ENCODE measurements around the gene RFPL3. TPM values are rescaled to one million over a fixed set of nuclear protein-coding genes. Genes with fewer than 3 reads are reported as not detected.

RFPL3 gene
- total and polyA plus RNA-seq, 5 donors from 2014 or later = not detected

DNA sequence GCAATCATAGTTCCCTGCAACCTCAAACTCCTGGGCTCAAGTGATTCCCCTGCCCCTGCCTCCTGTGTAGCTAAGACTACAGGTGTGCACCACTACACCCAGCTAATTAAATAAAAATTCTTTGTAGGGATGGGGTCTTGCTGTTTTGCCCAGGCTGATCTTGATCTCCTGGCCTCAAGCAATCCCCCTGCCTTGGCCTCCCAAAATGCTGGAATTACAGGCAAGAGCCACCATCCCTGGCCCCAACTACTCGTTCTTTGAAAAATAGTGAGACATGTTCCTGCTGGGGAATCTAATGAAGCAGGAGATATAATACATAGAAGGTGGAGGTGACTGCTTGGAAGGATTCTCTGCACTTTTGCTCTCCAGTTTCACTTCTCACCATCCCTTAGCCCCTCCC lies 40.1 kb upstream of the RFPL3 start:
- DNase-seq (no peak), ATAC-seq (ENCODE audit: low read depth in 2 of 2) (no peak)
- H3K4me3 Mint-ChIP-seq = no peak overlapping the region
- no peaks in the 10 kb centered on the region for H3K36me3 Mint-ChIP-seq
- Histone ChIP-seq H3K36me3 (ENCODE audit: control insufficient read depth, insufficient read depth, low read length) (no peaks in the 10 kb centered on the region), H3K4me1 (ENCODE audit: control insufficient read depth, insufficient read depth, low read length, poor library complexity, severe bottlenecking) (no peaks in the 10 kb centered on the region), H3K4me3 (ENCODE audit: low read depth, low read length) (no peak overlapping the region), H3K9me3 (ENCODE audit: control insufficient read depth in 2 of 2, low read length in 2 of 2) (no peaks in the 10 kb centered on the region), H3K27ac (ENCODE audit: insufficient read depth, low read length, poor library complexity, severe bottlenecking) (no peak overlapping the region), H3K27me3 (ENCODE audit: control insufficient read depth, insufficient read depth, low read length) (no peaks in the 10 kb centered on the region)
- H3K4me1 Mint-ChIP-seq = no peaks in the 10 kb centered on the region
- H3K9me3 Mint-ChIP-seq = peaks cover 0 to 4% (median 0%) of the 10 kb centered on the region in 7 donors
- peaks cover 30% of the 10 kb centered on the region for H3K27me3 Mint-ChIP-seq
- no peak overlapping the region for H3K27ac Mint-ChIP-seq

DNA sequence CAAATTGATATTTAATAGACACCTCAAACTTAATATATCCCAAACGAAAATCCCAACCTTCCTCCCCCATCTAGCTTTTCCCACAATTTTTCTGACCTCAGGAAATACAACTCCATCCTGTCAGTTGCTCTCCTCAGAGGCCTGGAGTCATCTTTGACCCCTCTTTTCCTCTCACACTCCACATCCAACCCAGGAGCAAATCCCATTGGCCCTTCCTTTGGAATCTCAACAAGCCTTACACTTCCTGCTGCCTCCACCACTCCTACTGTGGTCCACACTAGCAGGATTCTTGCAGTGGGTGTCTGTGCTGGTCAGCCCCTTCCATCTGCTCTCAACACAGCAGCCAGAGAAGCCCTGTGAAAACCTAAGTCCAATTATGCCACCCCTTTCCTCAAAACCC lies 39.3 kb upstream of the RFPL3 start:
- Histone ChIP-seq H3K4me1 (ENCODE audit: control insufficient read depth, insufficient read depth, low read length, poor library complexity, severe bottlenecking) (no peaks in the 10 kb centered on the region), H3K36me3 (ENCODE audit: control insufficient read depth, insufficient read depth, low read length) (no peaks in the 10 kb centered on the region), H3K27me3 (ENCODE audit: control insufficient read depth, insufficient read depth, low read length) (no peaks in the 10 kb centered on the region), H3K9me3 (ENCODE audit: control insufficient read depth in 2 of 2, low read length in 2 of 2) (no peaks in the 10 kb centered on the region), H3K27ac (ENCODE audit: insufficient read depth, low read length, poor library complexity, severe bottlenecking) (no peak overlapping the region), H3K4me3 (ENCODE audit: low read depth, low read length) (no peak overlapping the region)
- H3K36me3 Mint-ChIP-seq = no peaks in the 10 kb centered on the region
- H3K4me1 Mint-ChIP-seq = no peaks in the 10 kb centered on the region
- DNase-seq = no peak
- H3K4me3 Mint-ChIP-seq = no peak overlapping the region
- peaks cover 30% of the 10 kb centered on the region for H3K27me3 Mint-ChIP-seq
- ATAC-seq (ENCODE audit: low read depth in 2 of 2) = no peak
- peak overlapping the region in 1 of 3 donors; percentile 17 for H3K27ac Mint-ChIP-seq
- H3K9me3 Mint-ChIP-seq = peaks cover 0 to 4% (median 0%) of the 10 kb centered on the region in 7 donors

DNA sequence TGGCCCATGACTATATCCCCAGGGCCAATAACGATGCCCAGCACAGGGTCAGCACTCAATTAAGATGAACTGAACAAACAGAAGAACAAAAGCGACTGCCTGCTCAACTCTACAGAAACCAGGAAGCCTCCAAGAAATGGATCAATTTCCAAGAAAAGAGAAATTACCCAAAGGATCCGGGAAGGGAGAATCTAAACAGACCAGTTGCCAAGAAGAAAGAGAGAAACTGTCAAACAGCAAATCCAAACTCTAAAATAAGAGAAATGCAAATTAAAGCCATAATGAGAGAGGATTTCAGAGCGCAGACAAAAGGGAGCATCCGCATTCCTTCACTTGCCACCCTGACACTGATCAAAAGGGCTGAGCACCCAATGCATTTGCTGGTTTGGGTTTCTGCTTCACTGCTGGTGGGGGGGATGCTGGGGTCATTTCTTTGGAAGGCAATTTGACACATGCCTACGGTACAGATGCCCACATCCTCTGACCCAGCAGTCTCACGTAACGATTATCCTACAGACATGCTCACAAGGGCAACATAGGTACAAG lies 37.7 kb upstream of the RFPL3 start:
- H3K9me3 Mint-ChIP-seq = peaks cover 0 to 4% (median 0%) of the 10 kb centered on the region in 7 donors
- Histone ChIP-seq H3K27me3 (ENCODE audit: control insufficient read depth, insufficient read depth, low read length) (no peaks in the 10 kb centered on the region), H3K4me3 (ENCODE audit: low read depth, low read length) (no peak overlapping the region), H3K4me1 (ENCODE audit: control insufficient read depth, insufficient read depth, low read length, poor library complexity, severe bottlenecking) (no peaks in the 10 kb centered on the region), H3K36me3 (ENCODE audit: control insufficient read depth, insufficient read depth, low read length) (no peaks in the 10 kb centered on the region), H3K9me3 (ENCODE audit: control insufficient read depth in 2 of 2, low read length in 2 of 2) (no peaks in the 10 kb centered on the region), H3K27ac (ENCODE audit: insufficient read depth, low read length, poor library complexity, severe bottlenecking) (no peak overlapping the region)
- peaks cover 24% of the 10 kb centered on the region for H3K27me3 Mint-ChIP-seq
- no peaks in the 10 kb centered on the region for H3K4me1 Mint-ChIP-seq
- H3K36me3 Mint-ChIP-seq = no peaks in the 10 kb centered on the region
- DNase-seq (no peak), ATAC-seq (ENCODE audit: low read depth in 2 of 2) (no peak)
- no peak overlapping the region for H3K27ac Mint-ChIP-seq
- H3K4me3 Mint-ChIP-seq = no peak overlapping the region

- ATAC-seq (ENCODE audit: low read depth in 2 of 2) (no peak), DNase-seq (no peak)
- Mint-ChIP-seq H3K27ac (no peak overlapping the region), H3K27me3 (peaks cover 14% of the 10 kb centered on the region), H3K4me3 (no peak overlapping the region), H3K36me3 (no peaks in the 10 kb centered on the region), H3K4me1 (no peaks in the 10 kb centered on the region), H3K9me3 (peaks cover 0 to 4% (median 0%) of the 10 kb centered on the region in 7 donors)
- no peak overlapping the region for H3K27ac ChIP-seq (ENCODE audit: insufficient read depth, low read length, poor library complexity, severe bottlenecking)
- H3K9me3 ChIP-seq (ENCODE audit: control insufficient read depth in 2 of 2, low read length in 2 of 2) = no peaks in the 10 kb centered on the region
- no peaks in the 10 kb centered on the region for H3K27me3 ChIP-seq (ENCODE audit: control insufficient read depth, insufficient read depth, low read length)
- no peaks in the 10 kb centered on the region for H3K36me3 ChIP-seq (ENCODE audit: control insufficient read depth, insufficient read depth, low read length)
- H3K4me1 ChIP-seq (ENCODE audit: control insufficient read depth, insufficient read depth, low read length, poor library complexity, severe bottlenecking) = no peaks in the 10 kb centered on the region
- H3K4me3 ChIP-seq (ENCODE audit: low read depth, low read length) = no peak overlapping the region
These were observed 34.7 kb upstream of the RFPL3 start for GRCh38 chr22:32322986-32323385.

DNA sequence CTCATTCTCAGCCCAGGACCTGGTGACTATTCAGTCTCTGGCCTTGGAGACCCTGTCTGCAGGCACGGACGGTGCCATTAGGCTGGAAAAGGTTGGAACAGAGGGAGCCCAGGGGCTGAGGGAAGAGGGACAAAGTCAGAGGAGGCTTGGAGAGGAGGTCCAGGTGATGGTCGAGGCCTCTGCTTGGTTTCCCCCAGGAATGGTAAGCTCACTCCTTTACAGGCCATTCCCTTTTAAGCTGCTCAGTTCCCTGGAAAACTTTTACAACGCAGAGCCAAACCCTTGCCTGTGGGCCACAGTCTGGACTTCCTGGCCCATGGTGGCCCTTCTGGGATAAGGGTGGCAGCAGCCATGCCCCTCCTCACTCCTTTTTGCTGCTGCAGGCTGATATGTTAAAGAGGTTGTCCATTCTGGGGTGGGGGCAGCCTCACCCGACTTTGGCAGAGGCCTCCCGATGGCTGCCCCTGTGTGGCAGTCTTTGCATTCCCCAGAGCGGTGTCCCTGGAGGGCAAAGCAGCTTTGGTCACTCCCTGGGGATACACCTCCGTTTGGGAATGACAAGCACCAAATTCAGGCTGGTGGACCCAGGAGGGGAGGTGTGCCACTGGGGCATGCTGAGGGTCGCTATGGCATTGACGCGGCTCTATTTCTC lies 34.0 kb upstream of the RFPL3 start:
- no peak overlapping the region for H3K4me3 Mint-ChIP-seq
- H3K36me3 ChIP-seq (ENCODE audit: control insufficient read depth, insufficient read depth, low read length) = no peaks in the 10 kb centered on the region
- H3K4me1 ChIP-seq (ENCODE audit: control insufficient read depth, insufficient read depth, low read length, poor library complexity, severe bottlenecking) = no peaks in the 10 kb centered on the region
- peaks cover 0 to 4% (median 0%) of the 10 kb centered on the region in 7 donors for H3K9me3 Mint-ChIP-seq
- no peaks in the 10 kb centered on the region for H3K4me1 Mint-ChIP-seq
- H3K27ac Mint-ChIP-seq = peak overlapping the region in 1 of 3 donors; percentile 82
- ATAC-seq (ENCODE audit: low read depth in 2 of 2) (no peak), DNase-seq (no peak)
- peaks cover 7% of the 10 kb centered on the region for H3K27me3 Mint-ChIP-seq
- H3K36me3 Mint-ChIP-seq = no peaks in the 10 kb centered on the region
- no peaks in the 10 kb centered on the region for H3K27me3 ChIP-seq (ENCODE audit: control insufficient read depth, insufficient read depth, low read length)
- no peak overlapping the region for H3K4me3 ChIP-seq (ENCODE audit: low read depth, low read length)
- no peak overlapping the region for H3K27ac ChIP-seq (ENCODE audit: insufficient read depth, low read length, poor library complexity, severe bottlenecking)
- H3K9me3 ChIP-seq (ENCODE audit: control insufficient read depth in 2 of 2, low read length in 2 of 2) = no peaks in the 10 kb centered on the region

- Mint-ChIP-seq H3K27me3 (peaks cover 5% of the 10 kb centered on the region), H3K36me3 (no peaks in the 10 kb centered on the region), H3K4me1 (no peaks in the 10 kb centered on the region), H3K4me3 (no peak overlapping the region), H3K9me3 (peaks cover 0 to 4% (median 0%) of the 10 kb centered on the region in 7 donors), H3K27ac (no peak overlapping the region)
- Histone ChIP-seq H3K27me3 (ENCODE audit: control insufficient read depth, insufficient read depth, low read length) (no peaks in the 10 kb centered on the region), H3K36me3 (ENCODE audit: control insufficient read depth, insufficient read depth, low read length) (no peaks in the 10 kb centered on the region), H3K4me3 (ENCODE audit: low read depth, low read length) (no peak overlapping the region), H3K27ac (ENCODE audit: insufficient read depth, low read length, poor library complexity, severe bottlenecking) (no peak overlapping the region), H3K4me1 (ENCODE audit: control insufficient read depth, insufficient read depth, low read length, poor library complexity, severe bottlenecking) (no peaks in the 10 kb centered on the region), H3K9me3 (ENCODE audit: control insufficient read depth in 2 of 2, low read length in 2 of 2) (no peaks in the 10 kb centered on the region)
- no peak for DNase-seq
- no peak for ATAC-seq (ENCODE audit: low read depth in 2 of 2)
These were observed 32.9 kb upstream of the RFPL3 start for GRCh38 chr22:32324505-32325415.

DNA sequence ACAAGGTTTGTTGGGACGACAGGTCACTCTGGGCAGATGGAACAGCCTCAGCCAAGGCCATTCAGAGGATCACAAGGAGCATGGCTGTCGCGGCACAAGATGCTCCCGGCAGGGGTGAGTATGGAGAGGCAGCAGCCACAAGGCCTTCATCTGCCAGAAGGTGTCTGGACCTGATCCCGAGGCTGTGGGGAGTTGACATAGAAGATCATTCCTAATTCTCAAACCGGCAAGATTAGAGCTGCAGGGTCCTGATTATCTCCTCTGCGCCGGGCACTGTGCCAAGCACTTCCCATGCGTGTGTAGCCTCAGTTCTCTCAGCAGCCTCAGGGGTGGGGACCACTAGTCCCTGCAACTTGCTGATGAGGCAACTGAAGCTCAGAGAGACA lies 32.3 kb upstream of the RFPL3 start:
- no peak overlapping the region for H3K4me3 Mint-ChIP-seq
- Histone ChIP-seq H3K36me3 (ENCODE audit: control insufficient read depth, insufficient read depth, low read length) (no peaks in the 10 kb centered on the region), H3K27ac (ENCODE audit: insufficient read depth, low read length, poor library complexity, severe bottlenecking) (no peak overlapping the region), H3K27me3 (ENCODE audit: control insufficient read depth, insufficient read depth, low read length) (no peaks in the 10 kb centered on the region), H3K4me3 (ENCODE audit: low read depth, low read length) (no peak overlapping the region), H3K9me3 (ENCODE audit: control insufficient read depth in 2 of 2, low read length in 2 of 2) (no peaks in the 10 kb centered on the region), H3K4me1 (ENCODE audit: control insufficient read depth, insufficient read depth, low read length, poor library complexity, severe bottlenecking) (no peaks in the 10 kb centered on the region)
- peaks cover 0 to 4% (median 0%) of the 10 kb centered on the region in 7 donors for H3K9me3 Mint-ChIP-seq
- peaks cover 3% of the 10 kb centered on the region for H3K27me3 Mint-ChIP-seq
- H3K4me1 Mint-ChIP-seq = no peaks in the 10 kb centered on the region
- no peak overlapping the region for H3K27ac Mint-ChIP-seq
- H3K36me3 Mint-ChIP-seq = no peaks in the 10 kb centered on the region
- no peak for DNase-seq
- ATAC-seq (ENCODE audit: low read depth in 2 of 2) = no peak

Data from CD4-positive, CD25-positive, alpha-beta regulatory T cell (primary cell).